GM21526 (cell line): ENCODE data around the gene BRF1.
"Not testable (repeated sequence)": the region's sequence is repeated elsewhere in the genome, so short reads cannot be mapped to it uniquely, and the experiment has no call there.

Experiments used
- ATAC-seq: cut with Tn5 transposase; IDR thresholded peaks from one replicate; pipeline ENCODE4 v1.9.1; 2021; ENCODE audit warnings: moderate library complexity; ENCODE audit not compliant: unreplicated experiment, low FRiP score

Gene BRF1

GRCh38 chr14:105292826-105293711, 7.7 kb downstream of the BRF1 start:
- ATAC-seq: no peak

DNA sequence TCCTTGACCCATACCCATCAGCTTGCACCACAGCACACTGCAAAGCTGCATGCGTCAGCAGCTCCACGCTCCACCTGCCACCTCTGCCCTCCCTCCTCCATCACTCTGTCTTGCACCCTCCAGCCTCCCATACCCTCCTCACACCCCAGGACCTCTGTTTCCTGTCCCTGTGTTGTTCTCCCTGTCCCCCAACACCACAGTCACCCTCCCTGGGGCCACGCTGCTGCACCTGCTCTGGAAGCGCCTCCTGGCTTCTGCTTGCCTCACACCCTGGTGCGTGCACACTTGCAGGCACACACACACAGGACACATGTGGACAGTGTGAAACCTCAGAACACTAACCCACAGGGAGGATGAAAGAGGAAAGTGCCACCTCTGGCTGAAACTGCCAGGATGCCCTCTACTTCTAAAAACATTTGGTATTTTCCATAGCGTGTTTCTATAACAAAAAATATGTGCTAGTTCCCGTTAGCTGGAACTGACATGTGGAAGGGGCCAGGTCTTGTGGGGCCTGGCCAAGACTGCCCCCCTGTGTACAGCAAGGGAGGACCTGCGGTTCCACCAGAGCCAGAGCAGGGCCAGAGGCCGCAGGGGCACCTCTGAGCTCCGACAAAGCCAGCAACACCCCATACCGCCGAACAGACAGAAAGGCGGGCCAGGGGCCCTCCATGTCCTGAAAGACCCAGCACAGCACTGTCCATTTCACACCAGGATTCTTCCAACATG, 10.0 kb downstream of the BRF1 start:
- ATAC-seq: no peak

DNA sequence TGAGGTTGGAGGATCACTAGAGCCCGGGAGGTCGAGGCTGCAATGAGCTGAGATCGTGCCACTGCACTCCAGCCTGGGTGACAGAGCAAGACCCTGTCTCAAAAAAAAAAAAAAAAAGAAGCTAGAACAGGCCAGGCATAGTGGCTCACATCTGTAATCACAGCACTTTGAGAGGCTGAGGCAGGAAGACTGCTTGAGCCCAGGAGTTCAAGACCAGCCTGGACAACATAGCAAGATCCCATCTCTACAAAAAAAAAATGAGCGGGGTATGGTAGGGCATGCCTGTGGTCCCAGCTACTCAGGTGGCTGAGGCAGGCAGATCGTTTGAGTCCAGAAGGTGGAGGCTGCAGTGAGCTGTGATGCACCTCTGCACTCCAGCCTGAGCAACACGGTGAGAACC, 11.9 kb downstream of the BRF1 start:
- not testable (repeated sequence) for ATAC-seq

DNA sequence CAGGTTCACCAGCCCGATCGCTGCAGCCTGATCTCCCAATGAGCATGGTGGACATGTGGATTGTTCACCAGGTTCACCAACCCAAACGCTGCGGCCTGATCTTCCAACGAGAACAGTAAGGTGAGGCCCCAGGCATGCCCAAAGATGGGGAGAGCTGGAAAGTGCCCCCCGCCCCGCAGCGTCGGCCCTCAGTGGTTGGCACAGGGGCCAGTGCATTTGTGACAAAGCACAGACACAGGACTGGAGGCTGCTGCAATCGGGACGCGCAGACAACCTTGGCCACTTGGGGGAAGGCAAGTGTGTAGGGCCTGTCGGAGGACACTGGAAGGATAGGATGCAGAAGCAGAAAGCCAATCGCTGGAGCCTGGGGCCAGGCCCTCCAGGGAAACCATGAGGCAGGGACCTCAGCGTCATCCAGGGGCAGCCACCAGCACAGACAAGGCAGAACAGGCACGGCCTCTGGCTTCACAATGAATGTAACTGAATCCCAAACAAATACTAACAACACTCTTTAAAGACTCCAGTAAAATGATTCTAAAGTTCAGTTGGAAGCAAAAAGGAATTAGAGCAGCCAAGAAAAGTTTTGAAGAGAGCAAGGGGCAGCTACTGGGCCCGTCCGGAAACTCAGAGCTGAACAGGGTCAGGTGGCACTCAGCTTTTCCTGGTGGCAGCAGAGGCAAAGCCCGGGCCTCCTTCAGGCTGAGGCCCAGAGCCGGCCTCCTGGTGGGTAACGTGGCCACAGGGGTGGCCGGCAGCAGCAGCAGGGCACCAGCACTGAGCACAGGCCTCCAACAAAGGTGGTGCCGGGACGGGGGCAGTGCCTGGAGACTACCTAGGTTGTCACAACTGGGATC, 13.3 kb downstream of the BRF1 start:
- ATAC-seq: no peak

DNA sequence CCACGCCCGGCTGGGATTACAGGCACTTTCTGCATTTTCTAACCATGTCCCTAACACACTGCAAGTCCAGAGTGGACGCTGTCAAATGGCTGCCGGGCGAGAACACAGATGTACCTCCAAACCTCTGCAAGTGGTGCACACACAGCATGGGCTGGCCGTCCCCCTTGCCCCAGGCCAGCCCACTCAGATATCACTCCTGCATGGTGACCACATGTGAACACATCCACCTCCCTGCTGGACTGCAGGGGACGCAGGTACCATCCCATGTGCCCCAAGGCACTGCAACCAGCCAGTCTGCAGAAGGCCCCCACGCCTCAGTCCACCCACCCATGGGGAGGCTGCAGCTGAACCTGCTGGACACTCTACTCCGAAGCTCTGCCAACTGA, 14.0 kb downstream of the BRF1 start:
- no peak for ATAC-seq

GRCh38 chr14:105285174-105285573, 15.6 kb downstream of the BRF1 start:
- ATAC-seq: no peak

DNA sequence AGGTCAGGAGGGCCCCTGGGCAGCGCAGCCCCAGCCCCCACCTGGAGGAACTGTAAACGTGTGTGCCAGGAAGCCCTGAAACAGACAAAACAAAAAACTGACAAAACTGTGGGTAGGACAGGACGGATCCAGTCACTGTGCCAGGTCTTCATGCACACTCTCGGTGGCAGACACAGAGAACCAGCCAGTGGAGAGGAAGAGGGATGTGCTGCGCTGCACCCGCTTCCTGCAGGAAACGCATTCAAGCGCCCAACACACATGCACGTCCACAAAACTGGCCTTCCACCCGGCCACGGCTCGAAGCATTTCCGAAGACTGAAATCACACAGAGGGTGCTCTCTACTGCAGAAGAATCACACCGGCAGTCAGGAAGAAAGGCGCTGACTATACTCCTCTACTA, 16.9 kb downstream of the BRF1 start:
- ATAC-seq: no peak

GRCh38 chr14:105283028-105283427, 17.8 kb downstream of the BRF1 start:
- ATAC-seq: no peak

GRCh38 chr14:105282098-105282725, 18.6 kb downstream of the BRF1 start:
- no peak for ATAC-seq

DNA sequence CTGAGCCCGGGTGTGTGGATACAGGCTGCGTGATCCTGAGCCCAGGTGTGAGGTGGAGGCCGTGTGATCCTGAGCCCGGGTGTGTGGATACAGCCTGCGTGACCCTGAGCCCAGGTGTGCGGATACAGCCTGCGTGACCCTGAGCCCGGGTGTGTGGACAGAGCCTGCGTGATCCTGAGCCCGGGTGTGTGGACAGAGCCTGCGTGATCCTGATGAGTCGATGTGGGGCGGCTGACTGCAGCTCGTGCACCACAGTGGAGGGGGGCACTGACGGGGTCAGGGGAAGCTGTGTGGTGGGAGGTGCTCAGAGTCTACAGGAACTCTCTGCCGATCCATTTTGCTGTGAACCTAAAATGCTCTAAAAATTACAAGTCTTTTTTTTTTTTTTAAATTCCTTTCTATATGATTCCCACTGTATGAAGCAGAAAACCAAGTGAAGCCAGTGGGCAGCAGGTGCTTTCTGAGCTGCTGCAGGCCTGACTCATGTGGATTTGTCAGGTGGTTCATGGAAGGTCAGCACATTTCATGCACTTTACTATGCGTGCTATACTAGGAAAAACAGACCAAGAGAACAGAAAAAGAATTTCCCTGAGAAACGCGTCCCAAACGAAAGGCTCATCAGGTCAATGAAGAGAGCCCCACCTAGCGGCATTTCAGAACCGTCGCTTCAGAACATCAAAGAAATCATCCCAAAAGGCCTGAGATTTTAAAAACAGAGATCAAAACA, 19.3 kb downstream of the BRF1 start:
- ATAC-seq: no peak

- ATAC-seq: no peak
Observed at GRCh38 chr14:105280525-105280924, 20.3 kb downstream of the BRF1 start.

GRCh38 chr14:105279642-105280361, 21.0 kb downstream of the BRF1 start:
- no peak for ATAC-seq

GRCh38 chr14:105277448-105277847, 23.4 kb downstream of the BRF1 start:
- not testable (repeated sequence) for ATAC-seq

DNA sequence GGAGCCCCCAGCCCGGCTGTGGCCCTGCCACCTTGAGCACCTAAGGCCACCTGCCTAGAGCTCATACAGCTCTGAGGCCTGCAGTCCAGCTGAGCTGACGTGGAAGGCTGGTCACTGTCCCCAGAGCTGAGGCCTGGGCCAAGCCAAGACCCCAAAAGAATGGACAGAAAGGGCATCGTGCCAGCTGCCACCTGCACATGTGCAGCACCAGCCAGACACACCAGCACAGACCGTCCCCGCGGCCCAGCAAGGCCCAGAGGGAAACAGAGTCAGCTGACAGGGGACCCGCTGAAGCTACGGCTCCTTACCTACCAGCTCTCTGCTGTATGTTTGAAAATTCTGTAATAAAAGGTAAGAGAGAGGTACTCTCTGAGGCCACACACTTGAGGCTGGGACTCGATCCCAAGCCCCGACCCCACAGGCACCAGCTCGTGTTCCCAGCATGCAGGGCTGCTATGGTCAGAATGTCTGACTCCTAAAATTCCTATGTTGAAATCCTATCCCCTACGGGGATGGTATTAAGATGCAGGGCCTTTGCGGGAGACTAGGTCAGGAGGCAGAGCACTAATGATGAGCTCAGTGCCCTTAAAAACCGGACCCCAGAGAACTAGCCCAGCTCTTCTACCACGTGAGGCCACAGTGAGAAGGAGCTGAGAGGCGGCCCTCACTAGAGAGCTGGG, 25.4 kb downstream of the BRF1 start:
- no peak for ATAC-seq

- no peak for ATAC-seq
Observed at GRCh38 chr14:105274637-105275036, 26.2 kb downstream of the BRF1 start.

DNA sequence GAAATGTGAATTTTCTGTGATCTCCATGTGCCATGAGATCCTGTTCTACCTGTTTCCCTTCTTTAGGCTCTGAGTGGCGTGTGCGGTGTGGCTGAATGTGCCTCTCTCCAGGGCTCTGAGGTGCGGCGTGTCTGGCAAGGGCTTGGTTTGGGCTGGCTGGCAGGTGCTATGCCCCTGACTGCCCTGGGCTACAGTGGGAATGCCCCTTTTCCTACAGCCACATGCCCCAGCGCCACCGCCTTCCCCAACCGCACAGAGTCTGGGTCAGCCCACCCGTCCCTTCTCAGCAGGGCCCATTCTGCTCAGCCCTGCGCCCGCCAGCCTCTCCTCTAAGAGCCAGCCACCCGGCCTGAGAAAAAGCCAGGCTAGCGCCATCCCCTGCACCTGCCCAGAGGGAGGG, 27.7 kb downstream of the BRF1 start:
- ATAC-seq: no peak

- ATAC-seq: no peak
Observed at GRCh38 chr14:105272623-105273022, 28.2 kb downstream of the BRF1 start.

- no peak for ATAC-seq
Observed at GRCh38 chr14:105271224-105271890, 29.4 kb downstream of the BRF1 start.
